ENCODE data around the gene CA10. TPM values are rescaled to one million over a fixed set of nuclear protein-coding genes. Genes with fewer than 3 reads are reported as not detected.

CA10 gene
- total RNA-seq, 4 donors from 2014 or later, result not detected

DNA sequence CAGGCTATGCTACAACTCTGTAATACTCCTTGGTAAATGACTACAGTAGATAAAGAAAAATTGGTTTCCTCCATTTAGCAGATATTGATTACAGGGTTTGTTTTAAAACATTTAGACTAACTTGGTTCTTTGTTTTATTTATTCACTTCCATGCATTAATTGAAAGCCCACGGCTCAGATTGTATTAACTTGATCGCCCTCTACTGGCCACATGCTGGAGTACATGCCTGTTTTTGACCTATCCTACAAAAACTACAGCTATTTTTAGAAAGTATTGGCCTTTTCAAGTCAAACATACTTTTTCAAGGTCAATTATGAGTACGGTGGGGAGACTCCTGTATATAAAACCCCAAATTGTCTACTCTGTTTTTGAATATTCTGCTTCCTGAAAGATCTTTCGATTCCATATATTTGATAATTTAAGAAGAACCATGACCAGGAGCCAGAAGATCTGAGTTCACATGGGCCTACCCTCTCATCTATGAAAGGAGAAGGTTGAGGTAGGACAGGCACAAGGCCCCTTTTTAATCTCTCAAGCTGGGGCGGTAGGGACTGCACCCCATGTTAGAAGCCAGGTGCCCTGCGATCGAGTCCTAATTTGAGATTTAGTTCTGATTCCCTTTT, 51.8 kb downstream of the CA10 start:
- Histone ChIP-seq H3K4me1 (peaks cover 0 to 8% (median 0%) of the 10 kb centered on the region in 4 donors), H3K4me3 (no peak overlapping the region), H3K9me3 (no peaks in the 10 kb centered on the region), H3K36me3 (no peaks in the 10 kb centered on the region), H3K27ac (replicated peaks in 1 of 4) (no peak overlapping the region), H3K27me3 (no peaks in the 10 kb centered on the region)
- intact Hi-C loops (cut with DNase I), result loop anchor here (2.0 to 5.0 kb wide), 2 partner anchors 244 to 342 kb away; no protein-coding TSS in a partner anchor
- no peak for TF ChIP-seq POLR2AphosphoS5 (IDR thresholded peaks at IDR 0.05)
- TF ChIP-seq, protein P1, sequence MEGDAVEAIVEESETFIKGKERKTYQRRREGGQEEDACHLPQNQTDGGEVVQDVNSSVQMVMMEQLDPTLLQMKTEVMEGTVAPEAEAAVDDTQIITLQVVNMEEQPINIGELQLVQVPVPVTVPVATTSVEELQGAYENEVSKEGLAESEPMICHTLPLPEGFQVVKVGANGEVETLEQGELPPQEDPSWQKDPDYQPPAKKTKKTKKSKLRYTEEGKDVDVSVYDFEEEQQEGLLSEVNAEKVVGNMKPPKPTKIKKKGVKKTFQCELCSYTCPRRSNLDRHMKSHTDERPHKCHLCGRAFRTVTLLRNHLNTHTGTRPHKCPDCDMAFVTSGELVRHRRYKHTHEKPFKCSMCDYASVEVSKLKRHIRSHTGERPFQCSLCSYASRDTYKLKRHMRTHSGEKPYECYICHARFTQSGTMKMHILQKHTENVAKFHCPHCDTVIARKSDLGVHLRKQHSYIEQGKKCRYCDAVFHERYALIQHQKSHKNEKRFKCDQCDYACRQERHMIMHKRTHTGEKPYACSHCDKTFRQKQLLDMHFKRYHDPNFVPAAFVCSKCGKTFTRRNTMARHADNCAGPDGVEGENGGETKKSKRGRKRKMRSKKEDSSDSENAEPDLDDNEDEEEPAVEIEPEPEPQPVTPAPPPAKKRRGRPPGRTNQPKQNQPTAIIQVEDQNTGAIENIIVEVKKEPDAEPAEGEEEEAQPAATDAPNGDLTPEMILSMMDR (IDR thresholded peaks at IDR 0.05), result peak; percentile 75 to 78 (median 75)
- DNase-seq (ENCODE audit: extremely low spot score), result no peak
- WGBS, result 47% methylated on average over 7 of the region's 7 CpGs

GRCh38 chr17:52106072-52106471, 52.4 kb downstream of the CA10 start:
- peaks cover 0 to 8% (median 0%) of the 10 kb centered on the region in 4 donors for H3K4me1 ChIP-seq
- no peak for DNase-seq (ENCODE audit: extremely low spot score)
- WGBS, result 76% methylated on average over 8 of the region's 8 CpGs
- no peaks in the 10 kb centered on the region for H3K36me3 ChIP-seq
- no peaks in the 10 kb centered on the region for H3K27me3 ChIP-seq
- intact Hi-C loops (cut with DNase I), result loop anchor here (2.0 to 5.0 kb wide), 2 partner anchors 244 to 341 kb away; no protein-coding TSS in a partner anchor
- TF ChIP-seq EP300 (IDR thresholded peaks at IDR 0.05), result no peak
- TF ChIP-seq, protein P1 (IDR thresholded peaks at IDR 0.05), result no peak
- no peak for TF ChIP-seq POLR2A (IDR thresholded peaks at IDR 0.05; ENCODE audit: low read depth)
- no peak for TF ChIP-seq POLR2AphosphoS5 (IDR thresholded peaks at IDR 0.05)
- no peak overlapping the region for H3K4me3 ChIP-seq
- H3K9me3 ChIP-seq, result no peaks in the 10 kb centered on the region
- no peak overlapping the region for H3K27ac ChIP-seq (replicated peaks in 1 of 4)

DNA sequence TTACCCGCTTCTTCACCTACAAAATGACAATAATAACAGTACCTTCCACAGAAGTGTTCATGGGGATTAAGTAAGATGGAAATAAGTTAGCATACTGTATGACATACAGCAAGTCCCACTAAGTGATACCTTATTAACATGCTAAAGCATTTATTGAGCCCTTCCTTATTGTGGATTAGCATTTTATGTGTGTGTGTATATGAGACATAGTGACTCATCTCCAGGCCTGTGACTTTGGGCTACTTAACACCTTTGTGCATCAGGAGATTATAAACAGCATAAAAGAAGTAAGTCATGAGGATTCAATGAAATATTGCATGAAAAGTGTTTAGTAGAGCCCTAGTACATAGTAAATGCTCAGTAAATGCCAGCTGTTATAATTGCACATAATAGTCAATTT, 52.9 kb downstream of the CA10 start:
- intact Hi-C loops (cut with DNase I), result loop anchor here (5.0 kb wide), 1 partner anchor 243 kb away; no protein-coding TSS in a partner anchor
- H3K4me1 ChIP-seq, result peaks cover 0 to 8% (median 0%) of the 10 kb centered on the region in 4 donors
- TF ChIP-seq, protein P1 (IDR thresholded peaks at IDR 0.05), result no peak
- TF ChIP-seq POLR2A (IDR thresholded peaks at IDR 0.05; ENCODE audit: low read depth), result no peak
- no peak for TF ChIP-seq POLR2AphosphoS5 (IDR thresholded peaks at IDR 0.05)
- TF ChIP-seq EP300 (IDR thresholded peaks at IDR 0.05), result no peak
- WGBS, result 91% methylated on average over 1 of the region's 1 CpG
- H3K9me3 ChIP-seq, result no peaks in the 10 kb centered on the region
- H3K27ac ChIP-seq (replicated peaks in 1 of 4), result no peak overlapping the region
- H3K4me3 ChIP-seq, result no peak overlapping the region
- DNase-seq (ENCODE audit: extremely low spot score), result no peak
- H3K27me3 ChIP-seq, result no peaks in the 10 kb centered on the region
- no peaks in the 10 kb centered on the region for H3K36me3 ChIP-seq

DNA sequence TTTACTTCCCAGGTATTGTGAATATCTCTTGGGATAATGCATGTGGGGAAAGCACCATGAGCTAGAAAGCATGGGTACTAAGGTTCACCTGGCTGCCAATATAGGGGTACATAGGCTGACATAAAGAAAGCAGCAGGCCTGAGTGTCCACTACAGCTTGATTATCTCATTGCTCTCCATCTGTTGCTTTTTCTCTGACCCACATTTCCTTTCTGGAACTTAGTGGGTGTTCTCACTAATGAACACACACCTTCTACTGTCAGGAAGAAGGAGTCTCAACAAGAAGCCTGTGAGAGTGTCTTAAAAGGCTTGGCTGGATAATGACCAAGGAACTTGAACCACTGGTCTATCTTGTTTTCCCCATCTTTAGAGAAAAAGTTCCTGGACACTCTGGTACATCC, 62.5 kb downstream of the CA10 start:
- Histone ChIP-seq H3K36me3 (no peaks in the 10 kb centered on the region), H3K9me3 (no peaks in the 10 kb centered on the region)

More for the DNA sequence above, 62.5 kb downstream of the CA10 start:
- Histone ChIP-seq H3K4me3 (no peak overlapping the region), H3K27me3 (no peaks in the 10 kb centered on the region), H3K4me1 (no peaks in the 10 kb centered on the region), H3K27ac (replicated peaks in 1 of 4) (no peak overlapping the region)
- TF ChIP-seq POLR2AphosphoS5 (IDR thresholded peaks at IDR 0.05) (no peak), POLR2A (IDR thresholded peaks at IDR 0.05; ENCODE audit: low read depth) (no peak), EP300 (IDR thresholded peaks at IDR 0.05) (no peak)
- TF ChIP-seq, protein P1 (IDR thresholded peaks at IDR 0.05), result no peak
- intact Hi-C loops (cut with DNase I), result no loop called here
- DNase-seq (ENCODE audit: extremely low spot score), result no peak
